Sigmoid colon (tissue), 4 donors: ENCODE data around the gene NFE2L3.

Experiments
- CTCF ChIP-seq, 4 experiments: fragments of 450-650 bp in 3 of 4; fragments of 200-600 bp in 1 of 4; IDR thresholded peaks; one replicate each; pipeline ENCODE4 v1.5.1; 2016 to 2019; ENCODE audit warnings: antibody characterized with exemption in 4 of 4, mild to moderate bottlenecking in 3 of 4, moderate library complexity in 2 of 4
- EP300 ChIP-seq, 4 donors: sonication (generic); formaldehyde crosslinking; IDR thresholded peaks; one replicate each; pipeline ENCODE4 v1.6.1; 2017; ENCODE audit warnings: antibody characterized with exemption in 4 of 4

GRCh38 chr7:26157520-26158105 is 5.6 kb downstream of the NFE2L3 start:
- TF ChIP-seq CTCF (IDR thresholded peaks at IDR 0.05) (no peak), EP300 (IDR thresholded peaks at IDR 0.05) (no peak)
